Fibroblast of lung (primary cell): ENCODE data around the gene RPS23. TPM values are rescaled to one million over a fixed set of nuclear protein-coding genes. Genes with fewer than 3 reads are reported as not detected.

Experiments used
- DNase-seq, 2 donors: peaks; one replicate each; pipeline versions ENCODE4 v3.0.0 to v3.0.0-alpha.2; 2010; ENCODE audit warnings: low read depth in 2 of 2
- H2AFZ ChIP-seq: 2 replicates; pipeline ENCODE4 v1.5.1; 2012; ENCODE audit warnings: low read length, control low read depth, inconsistent platforms
- H3K27ac ChIP-seq: 2 replicates; pipeline ENCODE4 v1.5.1; 2011; ENCODE audit warnings: low read length, control low read depth; ENCODE audit not compliant: insufficient read depth
- H3K27me3 ChIP-seq: 2 replicates; pipeline ENCODE4 v1.5.1; 2011; ENCODE audit warnings: mild to moderate bottlenecking, low read length; ENCODE audit not compliant: control insufficient read depth, insufficient read depth
- H3K36me3 ChIP-seq: 2 replicates; pipeline ENCODE4 v1.5.1; 2011; ENCODE audit warnings: low read length; ENCODE audit not compliant: control insufficient read depth, insufficient read depth
- H3K4me1 ChIP-seq: 2 replicates; pipeline ENCODE4 v1.5.1; 2011; ENCODE audit warnings: low read length; ENCODE audit not compliant: control insufficient read depth, insufficient read depth; ENCODE audit errors: extremely low read depth
- H3K4me2 ChIP-seq: 2 replicates; pipeline ENCODE4 v1.5.1; 2011; ENCODE audit warnings: low read length, control low read depth; ENCODE audit not compliant: insufficient read depth; ENCODE audit errors: extremely low read depth
- H3K4me3 ChIP-seq, 4 experiments: fragments of 200-600 bp in 1 of 4; sonication (generic) in 1 of 4; replicated peaks in 1 of 4; 2 replicates each; pipeline ENCODE4 v1.5.1; 2011 to 2016; ENCODE audit warnings: low read length in 4 of 4, low read depth in 3 of 4, mild to moderate bottlenecking in 3 of 4, control low read depth in 2 of 4, inconsistent platforms in 1 of 4, mixed read lengths in 1 of 4; ENCODE audit not compliant: insufficient read depth in 1 of 4; ENCODE audit errors: control extremely low read depth in 1 of 4
- H3K79me2 ChIP-seq: 2 replicates; pipeline ENCODE4 v1.5.1; 2012; ENCODE audit warnings: mild to moderate bottlenecking, low read length, inconsistent platforms; ENCODE audit not compliant: control insufficient read depth, insufficient read depth
- H3K9ac ChIP-seq: 2 replicates; pipeline ENCODE4 v1.5.1; 2011; ENCODE audit warnings: mild to moderate bottlenecking, low read length, control low read depth; ENCODE audit not compliant: insufficient read depth
- H3K9me3 ChIP-seq: 2 replicates; pipeline ENCODE4 v1.5.1; 2012; ENCODE audit warnings: low read depth, low read length; ENCODE audit not compliant: control insufficient read depth, insufficient read depth
- H4K20me1 ChIP-seq: 2 replicates; pipeline ENCODE4 v1.5.1; 2011; ENCODE audit warnings: low read length; ENCODE audit not compliant: control insufficient read depth, insufficient read depth; ENCODE audit errors: extremely low read depth
- CTCF ChIP-seq, 2 donors: IDR thresholded peaks in 1 of 2; conservative IDR thresholded peaks in 1 of 2; 1 replicate in 1 of 2; 2 replicates in 1 of 2; pipeline ENCODE4 v1.5.1; 2011 to 2012; ENCODE audit warnings: low read length in 2 of 2, control low read depth in 1 of 2, inconsistent platforms in 1 of 2, low read depth in 1 of 2, mild to moderate bottlenecking in 1 of 2
- EZH2 ChIP-seq: IDR thresholded peaks from 2 replicates; pipeline ENCODE4 v1.5.1; 2012; ENCODE audit warnings: low read length, control low read depth, mild to moderate bottlenecking; ENCODE audit errors: missing control alignments
- polyA plus RNA-seq, 2 donors: library from polyadenylated mRNA; depleted of rRNA in 1 of 2; stranded (reverse) in 1 of 2; unstranded in 1 of 2; fragments of >200 nt; gene quantifications; 2 replicates each; pipeline ENCODE4 v1.2.1, GENCODE V29; 2011 to 2012; ENCODE audit warnings: missing spikeins in 1 of 2
- total RNA-seq: library from RNA; depleted of rRNA; stranded (reverse); fragments of >200 nt; gene quantifications from 2 replicates; pipeline ENCODE4 v1.2.1, GENCODE V29; 2014

Gene RPS23
- total and polyA plus RNA-seq, 2 donors (not counting 1 experiment from before 2014, with no cell fraction given) = 2,712 to 7,387 TPM

GRCh38 chr5:82265047-82265446 is 13.1 kb downstream of the RPS23 start:
- no peak for TF ChIP-seq CTCF (conservative IDR thresholded peaks at IDR 0.05 in 1 of 2, IDR thresholded peaks at IDR 0.05 in 1 of 2; ENCODE audit: low read depth in 1 of 2, low read length in 2 of 2)
- DNase-seq = peak; percentile 45 to 60
- no peaks in the 10 kb centered on the region for H3K36me3 ChIP-seq
- no peak overlapping the region for H3K4me3 ChIP-seq
- H2AFZ ChIP-seq = no peak overlapping the region
- H3K9ac ChIP-seq = no peak overlapping the region
- no peaks in the 10 kb centered on the region for H3K79me2 ChIP-seq
- H3K27ac ChIP-seq = no peak overlapping the region
- H3K27me3 ChIP-seq = no peaks in the 10 kb centered on the region
- H3K9me3 ChIP-seq = no peaks in the 10 kb centered on the region
- H3K4me1 ChIP-seq = no peaks in the 10 kb centered on the region
- H4K20me1 ChIP-seq = no peaks in the 10 kb centered on the region
- peak overlapping the region; percentile 35 for H3K4me2 ChIP-seq

- no peak overlapping the region for H3K9ac ChIP-seq
- no peaks in the 10 kb centered on the region for H3K36me3 ChIP-seq
- no peak overlapping the region for H2AFZ ChIP-seq
- H3K27ac ChIP-seq = no peak overlapping the region
- no peak overlapping the region for H3K4me2 ChIP-seq
- no peaks in the 10 kb centered on the region for H4K20me1 ChIP-seq
- no peaks in the 10 kb centered on the region for H3K9me3 ChIP-seq
- H3K79me2 ChIP-seq = no peaks in the 10 kb centered on the region
- no peaks in the 10 kb centered on the region for H3K27me3 ChIP-seq
- no peaks in the 10 kb centered on the region for H3K4me1 ChIP-seq
- H3K4me3 ChIP-seq = no peak overlapping the region
- DNase-seq = peak; percentile 26 to 63
- TF ChIP-seq EZH2 (no peak), CTCF (conservative IDR thresholded peaks at IDR 0.05 in 1 of 2, IDR thresholded peaks at IDR 0.05 in 1 of 2; ENCODE audit: low read depth in 1 of 2, low read length in 2 of 2) (peak; percentile 28 to 61)
Measured at GRCh38 chr5:82259172-82259800, 18.9 kb downstream of the RPS23 start.

- no peak for DNase-seq
- H3K4me3 ChIP-seq = no peak overlapping the region
Measured at GRCh38 chr5:82257729-82258128, 20.4 kb downstream of the RPS23 start.

More at GRCh38 chr5:82257729-82258128, 20.4 kb downstream of the RPS23 start:
- Histone ChIP-seq H3K4me1 (no peaks in the 10 kb centered on the region), H3K9ac (no peak overlapping the region), H4K20me1 (no peaks in the 10 kb centered on the region), H3K9me3 (no peaks in the 10 kb centered on the region), H3K79me2 (no peaks in the 10 kb centered on the region), H3K27ac (no peak overlapping the region), H3K36me3 (no peaks in the 10 kb centered on the region), H3K4me2 (no peak overlapping the region), H2AFZ (no peak overlapping the region), H3K27me3 (no peaks in the 10 kb centered on the region)
- TF ChIP-seq CTCF (conservative IDR thresholded peaks at IDR 0.05 in 1 of 2, IDR thresholded peaks at IDR 0.05 in 1 of 2; ENCODE audit: low read depth in 1 of 2, low read length in 2 of 2) = no peak
